ENCODE data around the gene TRAF3. TPM values are rescaled to one million over a fixed set of nuclear protein-coding genes. Genes with fewer than 3 reads are reported as not detected.

TRAF3 gene
- total RNA-seq, 1 experiment from 2014 or later, result 37.6 TPM

GRCh38 chr14:102833341-102833740 is 56.1 kb downstream of the TRAF3 start:
- Histone ChIP-seq H3K27ac (ENCODE audit: low read length) (no peak overlapping the region), H3K27me3 (ENCODE audit: control insufficient read depth, insufficient read depth, low read length) (no peaks in the 10 kb centered on the region), H3K36me3 (ENCODE audit: control insufficient read depth, insufficient read depth, low read length) (no peaks in the 10 kb centered on the region), H3K9me3 (ENCODE audit: control insufficient read depth, insufficient read depth, low read depth, low read length) (no peaks in the 10 kb centered on the region), H3K4me1 (ENCODE audit: control insufficient read depth, insufficient read depth, low read length) (no peaks in the 10 kb centered on the region; the same call in 1 of the 2 replicates), H3K4me3 (ENCODE audit: low read depth in 2 of 2, low read length in 2 of 2) (no peak overlapping the region)
- ChIA-PET CTCF (no interaction called here), POLR2A (interaction anchor here (0.6 kb wide), 1 partner anchor 13 kb away, joined by 3 read pairs; no protein-coding TSS in a partner anchor)
- DNase-seq (ENCODE audit: low read depth, low spot score), result no peak
- intact Hi-C loops (cut with micrococcal nuclease; ENCODE audit: unreplicated experiment), result no loop called here
- no peak for ATAC-seq
- no TSS peak for BruUV-seq (replicated peaks)
- in situ Hi-C loops (cut with HindIII; ENCODE audit: low pct_unique_long_range_greater_than_20kb, low sequenced_read_pairs), result no loop called here
- TF ChIP-seq CTCF (IDR thresholded peaks at IDR 0.05) (no peak), SIN3A (IDR thresholded peaks at IDR 0.05; ENCODE audit: borderline replicate concordance, insufficient read depth, low read depth, low read length) (no peak), TCF7L2 (IDR thresholded peaks at IDR 0.05; ENCODE audit: low read depth, low read length) (no peak), POLR2AphosphoS5 (IDR thresholded peaks at IDR 0.05; ENCODE audit: low read depth, low read length) (no peak), REST (IDR thresholded peaks at IDR 0.05; ENCODE audit: insufficient read depth in 1 of 2, low read depth in 2 of 2, low read length in 1 of 2) (no peak)

GRCh38 chr14:102833991-102834390 is 56.7 kb downstream of the TRAF3 start:
- H3K27ac ChIP-seq (ENCODE audit: low read length), result no peak overlapping the region
- H3K4me3 ChIP-seq (ENCODE audit: low read depth in 2 of 2, low read length in 2 of 2), result no peak overlapping the region

More at GRCh38 chr14:102833991-102834390, 56.7 kb downstream of the TRAF3 start:
- no TSS peak for BruUV-seq (replicated peaks)
- intact Hi-C loops (cut with micrococcal nuclease; ENCODE audit: unreplicated experiment), result no loop called here
- ATAC-seq, result no peak
- DNase-seq (ENCODE audit: low read depth, low spot score), result no peak
- Histone ChIP-seq H3K9me3 (ENCODE audit: control insufficient read depth, insufficient read depth, low read depth, low read length) (no peaks in the 10 kb centered on the region), H3K36me3 (ENCODE audit: control insufficient read depth, insufficient read depth, low read length) (no peaks in the 10 kb centered on the region), H3K4me1 (ENCODE audit: control insufficient read depth, insufficient read depth, low read length) (no peaks in the 10 kb centered on the region), H3K27me3 (ENCODE audit: control insufficient read depth, insufficient read depth, low read length) (no peaks in the 10 kb centered on the region)
- ChIA-PET CTCF (no interaction called here), POLR2A (interaction anchor here (0.6 kb wide), 1 partner anchor 12 kb away, joined by 3 read pairs; no protein-coding TSS in a partner anchor)
- in situ Hi-C loops (cut with HindIII; ENCODE audit: low pct_unique_long_range_greater_than_20kb, low sequenced_read_pairs), result no loop called here
- no peak for TF ChIP-seq TCF7L2 (IDR thresholded peaks at IDR 0.05; ENCODE audit: low read depth, low read length)
- TF ChIP-seq CTCF (IDR thresholded peaks at IDR 0.05), result no peak

All from Panc1 (cell line).